HepG2 (cell line): Measurements from ENCODE around the gene SYDE2. TPM values are rescaled to one million over a fixed set of nuclear protein-coding genes. Genes with fewer than 3 reads are reported as not detected.

Experiments used
- ATAC-seq: fragments of 200-7000 bp; cut with Tn5 transposase; 3 replicates; pipeline ENCODE4 v1.9.1; 2020; ENCODE audit warnings: mild to moderate bottlenecking, moderate library complexity
- BruUV-seq: library from RNA; stranded (reverse); fragments of 400-500 nt; replicated peaks from 2 replicates; lab custom pipeline; 2021; lab: Mats Ljungman, UMichigan
- CTCF ChIA-PET: fragments of 300-600 bp; formaldehyde crosslinking; extraction: SDS; loops from one replicate; lab custom pipeline; 2021; ENCODE audit warnings: low total read pairs, inconsistent platforms, low intra/inter-chr PET ratio; lab: Yijun Ruan, JAX
- POLR2A ChIA-PET: fragments of 350-600 bp; sonication (Branson Sonifier 250); formaldehyde crosslinking; loops from one replicate; lab custom pipeline; 2020; ENCODE audit warnings: antibody characterized with exemption, inconsistent platforms; lab: Yijun Ruan, JAX
- DNase-seq: peaks from one replicate; pipeline ENCODE4 v3.0.0-alpha.2; 2015; ENCODE audit warnings: low spot score
- FAIRE-seq: peaks from 3 replicates; lab custom pipeline; 2011; peaks lifted over from hg19 to GRCh38; lab: Jason Lieb, UNC
- H2AFZ ChIP-seq: one replicate; pipeline ENCODE4 v1.6.1; 2011; ENCODE audit warnings: low read length, inconsistent platforms
- H3K27ac ChIP-seq: fragments of 300-600 bp; 3 replicates; pipeline ENCODE4 v1.8.0; 2011; ENCODE audit warnings: mixed run types, mild to moderate bottlenecking, mixed read lengths, low read length, inconsistent platforms; ENCODE audit not compliant: insufficient read depth; ENCODE audit errors: extremely low read length
- H3K27me3 ChIP-seq, 2 experiments: fragments of 200-600 bp in 1 of 2; 2 replicates in 1 of 2; 3 replicates in 1 of 2; pipeline versions ENCODE4 v1.6.0 to v1.8.0; 2011; ENCODE audit warnings: low read length in 2 of 2, mild to moderate bottlenecking in 2 of 2, moderate library complexity in 2 of 2, inconsistent platforms in 1 of 2; ENCODE audit not compliant: insufficient read depth in 2 of 2, control insufficient read depth in 1 of 2
- H3K36me3 ChIP-seq, 2 experiments: fragments of 200-600 bp in 1 of 2; replicated peaks in 1 of 2; 2 replicates in 1 of 2; 3 replicates in 1 of 2; pipeline versions ENCODE4 v1.5.1 to v1.8.0; 2011; ENCODE audit warnings: low read length in 2 of 2, inconsistent platforms in 1 of 2; ENCODE audit not compliant: insufficient read depth in 2 of 2, control insufficient read depth in 1 of 2
- H3K4me1 ChIP-seq: 2 replicates; pipeline ENCODE4 v1.5.1; 2012; ENCODE audit warnings: low read length, inconsistent platforms; ENCODE audit not compliant: insufficient read depth
- H3K4me2 ChIP-seq: 2 replicates; pipeline ENCODE4 v1.6.0; 2011; ENCODE audit warnings: low read depth, low read length, inconsistent platforms
- H3K4me3 ChIP-seq, 3 experiments: fragments of 200-600 bp in 1 of 3; sonication (generic), shearing (Covaris generic) in 1 of 3; replicated peaks in 1 of 3; 2 replicates each; pipeline ENCODE4 v1.5.1; 2011 to 2016; ENCODE audit warnings: low read length in 3 of 3, inconsistent platforms in 2 of 3, low read depth in 2 of 3, mild to moderate bottlenecking in 2 of 3, control low read depth in 1 of 3, mixed read lengths in 1 of 3; ENCODE audit not compliant: insufficient read depth in 1 of 3
- H3K79me2 ChIP-seq: one replicate; pipeline ENCODE4 v1.6.1; 2011; ENCODE audit warnings: low read length, inconsistent platforms; ENCODE audit not compliant: insufficient read depth
- H3K9ac ChIP-seq: 2 replicates; pipeline ENCODE4 v1.6.0; 2011; ENCODE audit warnings: mild to moderate bottlenecking, low read depth, low read length, inconsistent platforms; ENCODE audit not compliant: insufficient read depth
- H3K9me3 ChIP-seq: 2 replicates; pipeline ENCODE4 v1.5.1; 2012; ENCODE audit warnings: mild to moderate bottlenecking, low read length
- H4K20me1 ChIP-seq: 2 replicates; pipeline ENCODE4 v1.6.0; 2011; ENCODE audit warnings: inconsistent platforms, mild to moderate bottlenecking, low read length, moderate library complexity; ENCODE audit not compliant: insufficient read depth
- GFI1 ChIP-seq: sonication (generic); formaldehyde crosslinking; IDR thresholded peaks from 2 replicates; pipeline ENCODE4 v1.5.0; 2020; ENCODE audit warnings: missing genetic modification reagents, mild to moderate bottlenecking, borderline replicate concordance
- NBN ChIP-seq: fragments of 450-650 bp; conservative IDR thresholded peaks from 2 replicates; pipeline ENCODE4 v1.6.1; 2017
- NR2F6 ChIP-seq, 2 experiments: IDR thresholded peaks; 2 replicates each; pipeline ENCODE4 v1.6.1; 2016; ENCODE audit warnings: antibody characterized with exemption in 1 of 2, mild to moderate bottlenecking in 1 of 2
- PLRG1 ChIP-seq: fragments of 450-650 bp; conservative IDR thresholded peaks from 2 replicates; pipeline ENCODE4 v1.6.1; 2016
- PRDM10 ChIP-seq: sonication (generic); formaldehyde crosslinking; IDR thresholded peaks from 2 replicates; pipeline ENCODE4 v1.4.0; 2020; ENCODE audit warnings: low read depth, missing genetic modification reagents
- PRMT3 ChIP-seq: sonication (generic); formaldehyde crosslinking; IDR thresholded peaks from 2 replicates; pipeline ENCODE4 v1.8.1; 2022; ENCODE audit warnings: low read depth, mild to moderate bottlenecking, moderate library complexity, missing genetic modification reagents, borderline replicate concordance
- RBFOX2 ChIP-seq: fragments of 200-400 bp; formaldehyde crosslinking; IDR thresholded peaks from 2 replicates; pipeline ENCODE4 v1.6.1; 2017; ENCODE audit warnings: low read depth, mild to moderate bottlenecking, low read length
- RFXAP ChIP-seq: sonication (generic); formaldehyde crosslinking; IDR thresholded peaks from 2 replicates; pipeline ENCODE4 v1.4.0; 2020; ENCODE audit warnings: missing genetic modification reagents, borderline replicate concordance
- SP140L ChIP-seq: sonication (generic); formaldehyde crosslinking; IDR thresholded peaks from 2 replicates; pipeline ENCODE4 v1.4.0; 2020; ENCODE audit warnings: missing genetic modification reagents, borderline replicate concordance
- YEATS2 ChIP-seq: sonication (generic); formaldehyde crosslinking; IDR thresholded peaks from 2 replicates; pipeline ENCODE4 v1.4.0; 2020; ENCODE audit warnings: missing genetic modification reagents, borderline replicate concordance
- ZNF30 ChIP-seq: sonication (generic); formaldehyde crosslinking; IDR thresholded peaks from 2 replicates; pipeline ENCODE4 v1.5.0; 2020; ENCODE audit warnings: mild to moderate bottlenecking, missing genetic modification reagents
- ZNF512 ChIP-seq: sonication (generic); formaldehyde crosslinking; IDR thresholded peaks from 2 replicates; pipeline ENCODE4 v1.4.0; 2020; ENCODE audit warnings: mild to moderate bottlenecking, missing genetic modification reagents
- ZNF747 ChIP-seq: sonication (generic); formaldehyde crosslinking; IDR thresholded peaks from 2 replicates; pipeline ENCODE4 v1.8.1; 2023; ENCODE audit warnings: missing genetic modification reagents, mild to moderate bottlenecking, borderline replicate concordance
- ZNF792 ChIP-seq: IDR thresholded peaks from 2 replicates; pipeline ENCODE4 v1.6.1; 2016
- ZNF891 ChIP-seq: sonication (generic); formaldehyde crosslinking; IDR thresholded peaks from 2 replicates; pipeline ENCODE4 v1.5.0; 2020; ENCODE audit warnings: mild to moderate bottlenecking, missing genetic modification reagents
- WGBS: methylation state at CpG from one replicate; pipeline ENCODE4 v1.1.6; 2017; ENCODE audit warnings: low lambda C conversion rate; 5-methylcytosine and 5-hydroxymethylcytosine counted together
- in situ Hi-C: cut with HindIII; loops from 2 replicates; pipeline ENCODE4 v1.10.0; 2017; ENCODE audit warnings: low pct_unique_long_range_greater_than_20kb; ENCODE audit not compliant: extremely low pct_ligation_motif_present
- intact Hi-C: fragments of 100-400 bp; cut with micrococcal nuclease; formaldehyde crosslinking; loops from one replicate; pipeline ENCODE4 v1.10.0; 2022; ENCODE audit not compliant: unreplicated experiment
- polyA plus RNA-seq, 8 experiments: library from polyadenylated mRNA; depleted of rRNA in 3 of 8; stranded (reverse) in 7 of 8; unstranded in 1 of 8; fragments of >200 nt; fragmentation: Illumina TruSeq in 4 of 8; extraction: Trizol in 4 of 8; gene quantifications; 2 replicates each; pipeline versions ENCODE4 v1.2.1 to v1.2.3, GENCODE V29; 2011 to 2016; ENCODE audit warnings: low read depth in 4 of 8, missing spikeins in 1 of 8, mixed read lengths in 1 of 8; ENCODE audit not compliant: insufficient read depth in 1 of 8
- total RNA-seq, 5 experiments: library from RNA; depleted of rRNA; stranded (reverse); fragments of >200 nt; fragmentation: Illumina TruSeq; extraction: Trizol; gene quantifications; 2 replicates each; pipeline ENCODE4 v1.2.3, GENCODE V29; 2016; ENCODE audit warnings: low read depth in 1 of 5

Gene SYDE2
- total and polyA plus RNA-seq, 2 of the 13 experiments (the other 11 are each of a cell fraction or from before 2014, with no cell fraction given), result 1.8 to 5.3 TPM

- Histone ChIP-seq H4K20me1 (no peaks in the 10 kb centered on the region), H3K4me2 (no peak overlapping the region), H3K9ac (no peak overlapping the region), H3K9me3 (no peaks in the 10 kb centered on the region), H2AFZ (no peak overlapping the region), H3K4me3 (no peak overlapping the region), H3K27ac (no peak overlapping the region), H3K4me1 (no peaks in the 10 kb centered on the region), H3K27me3 (no peaks in the 10 kb centered on the region), H3K79me2 (peaks cover 9% of the 10 kb centered on the region), H3K36me3 (peaks cover 4 to 20% of the 10 kb centered on the region in 2 experiments; a peak in 4 of 5 replicates)
- CTCF ChIA-PET, result no interaction called here
- FAIRE-seq (no peak), ATAC-seq (no peak), DNase-seq (no peak)
- intact Hi-C loops (no loop called here), in situ Hi-C loops (no loop called here)
- POLR2A ChIA-PET, result no interaction called here
- 100% methylated on average over 1 of the region's 1 CpG for WGBS
- no TSS peak for BruUV-seq
- TF ChIP-seq RFXAP (CRISPR knock-in tag) (no peak), ZNF30 (CRISPR knock-in tag) (no peak), NBN (no peak), YEATS2 (CRISPR knock-in tag) (no peak), PRMT3 (CRISPR knock-in tag) (no peak), PLRG1 (no peak), PRDM10 (CRISPR knock-in tag) (no peak), ZNF512 (no peak), GFI1 (CRISPR knock-in tag) (no peak), ZNF747 (CRISPR knock-in tag) (no peak), NR2F6 (IDR thresholded peaks at IDR 0.05) (no peak), NR2F6 (CRISPR knock-in tag; IDR thresholded peaks at IDR 0.05) (no peak), ZNF891 (CRISPR knock-in tag) (no peak), SP140L (CRISPR knock-in tag) (no peak), ZNF792 (CRISPR knock-in tag) (no peak), RBFOX2 (no peak)
Measured at GRCh38 chr1:85189120-85189519, 11.7 kb downstream of the SYDE2 start.
